ENCODE results near the gene WDR70.

DNA sequence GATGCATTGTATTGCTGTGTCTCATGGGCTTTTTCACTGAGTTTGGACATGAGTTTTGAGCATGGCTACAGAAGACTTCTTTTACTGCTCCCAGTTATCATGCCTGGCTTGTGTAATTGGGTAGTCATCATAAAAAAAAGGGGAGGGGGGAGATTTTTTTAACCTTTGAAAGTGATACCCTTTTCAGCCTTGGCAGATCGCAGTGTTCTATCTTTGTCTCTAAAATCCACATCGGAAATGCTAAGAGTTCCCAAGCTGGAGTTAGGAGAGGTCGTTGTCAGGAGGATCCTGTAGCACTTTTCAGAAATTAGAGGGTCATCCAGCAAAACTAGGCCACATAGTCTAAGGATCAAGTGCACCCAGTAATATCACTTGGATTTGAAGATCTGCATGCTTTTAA is 188.4 kb downstream of the WDR70 start:
- no peak for TF ChIP-seq CTCF (IDR thresholded peaks at IDR 0.05)
- no peak for TF ChIP-seq SMC3 (IDR thresholded peaks at IDR 0.05; ENCODE audit: low read depth, low read length)
- no peak for TF ChIP-seq USF2 (IDR thresholded peaks at IDR 0.05; ENCODE audit: borderline replicate concordance, low read depth, low read length)
- no peak for TF ChIP-seq TAF1 (IDR thresholded peaks at IDR 0.05; ENCODE audit: borderline replicate concordance, low read depth, low read length)
- no peak for TF ChIP-seq YY1 (IDR thresholded peaks at IDR 0.05; ENCODE audit: low read depth)
- no peak for TF ChIP-seq USF1 (IDR thresholded peaks at IDR 0.05; ENCODE audit: borderline replicate concordance, low read depth)
- TF ChIP-seq POLR2AphosphoS5 (IDR thresholded peaks at IDR 0.05; ENCODE audit: low read depth, low read length) = no peak
- TF ChIP-seq GABPA (IDR thresholded peaks at IDR 0.05; ENCODE audit: low read depth) = no peak
- no peak for TF ChIP-seq FOXJ3 (CRISPR knock-in tag; IDR thresholded peaks at IDR 0.05)
- TF ChIP-seq RFX5 (IDR thresholded peaks at IDR 0.05; ENCODE audit: low read length) = no peak
- TF ChIP-seq EZH2phosphoT487 (IDR thresholded peaks at IDR 0.05; ENCODE audit: borderline replicate concordance, low read depth) = no peak
- no peak for TF ChIP-seq EP300 (IDR thresholded peaks at IDR 0.05; ENCODE audit: borderline replicate concordance in 1 of 2, low read depth in 1 of 2, low read length in 1 of 2)
- no peak for TF ChIP-seq ZBTB33 (IDR thresholded peaks at IDR 0.05; ENCODE audit: borderline replicate concordance, low read depth)
- TF ChIP-seq CHD2 (IDR thresholded peaks at IDR 0.05; ENCODE audit: low read length, partially characterized antibody) = no peak
